H1 (cell line): Measurements from ENCODE around the gene SARNP.

ENCODE experiments used
- CBX5 ChIP-seq: fragments of 300-800, 300-1000 bp; sonication (generic); IDR thresholded peaks from 2 replicates; pipeline ENCODE4 v1.7.1; 2016; ENCODE audit warnings: antibody characterized with exemption, low read length, low read depth
- CREB1 ChIP-seq: IDR thresholded peaks from 2 replicates; pipeline ENCODE4 v1.6.1; 2012; ENCODE audit warnings: inconsistent platforms
- CTCF ChIP-seq, 3 experiments: IDR thresholded peaks; 1 replicate in 2 of 3; 2 replicates in 1 of 3; pipeline versions ENCODE4 v1.5.1 to v1.6.1; 2011; ENCODE audit warnings: low read length in 3 of 3, mild to moderate bottlenecking in 3 of 3, inconsistent platforms in 2 of 3, low read depth in 1 of 3, moderate library complexity in 1 of 3; ENCODE audit not compliant: insufficient read depth in 1 of 3; ENCODE audit errors: control extremely low read depth in 1 of 3
- EP300 ChIP-seq, 2 experiments: IDR thresholded peaks; 1 replicate in 1 of 2; 2 replicates in 1 of 2; pipeline ENCODE4 v1.6.1; 2011 to 2012; ENCODE audit warnings: low read depth in 2 of 2, low read length in 2 of 2, mild to moderate bottlenecking in 2 of 2, borderline replicate concordance in 1 of 2, inconsistent platforms in 1 of 2, moderate library complexity in 1 of 2
- GABPA ChIP-seq: IDR thresholded peaks from 2 replicates; pipeline ENCODE4 v1.6.1; 2011; ENCODE audit warnings: mild to moderate bottlenecking, low read length, moderate library complexity, borderline replicate concordance; ENCODE audit not compliant: insufficient read depth
- JUN ChIP-seq: IDR thresholded peaks from 2 replicates; pipeline ENCODE4 v1.6.1; 2011; ENCODE audit warnings: low read depth, mild to moderate bottlenecking, improper control_type of control experiment, low read length
- MAX ChIP-seq: IDR thresholded peaks from 2 replicates; pipeline ENCODE4 v1.6.1; 2012; ENCODE audit warnings: inconsistent platforms
- POLR2A ChIP-seq, 2 experiments: IDR thresholded peaks; 1 replicate in 1 of 2; 2 replicates in 1 of 2; pipeline ENCODE4 v1.6.1; 2011; ENCODE audit warnings: low read depth in 2 of 2, low read length in 2 of 2, mild to moderate bottlenecking in 2 of 2; ENCODE audit errors: control extremely low read depth in 1 of 2
- SP2 ChIP-seq: IDR thresholded peaks from 2 replicates; pipeline ENCODE4 v1.6.1; 2012; ENCODE audit warnings: mild to moderate bottlenecking, low read length, inconsistent platforms
- TAF1 ChIP-seq: IDR thresholded peaks from 2 replicates; pipeline ENCODE4 v1.6.1; 2011; ENCODE audit warnings: mild to moderate bottlenecking, low read depth, low read length
- USF2 ChIP-seq: IDR thresholded peaks from 2 replicates; pipeline ENCODE4 v1.6.1; 2011; ENCODE audit warnings: low read length, improper control_type of control experiment

- TF ChIP-seq CTCF (IDR thresholded peaks at IDR 0.05; ENCODE audit: control extremely low read depth in 1 of 3, insufficient read depth in 1 of 3, low read depth in 1 of 3, low read length in 3 of 3) = peak in 2 of 3 experiments; percentile 52 to 55; a peak in 3 of 4 replicates
- TF ChIP-seq SP2 = no peak
- no peak for TF ChIP-seq USF2
- no peak for TF ChIP-seq MAX
- no peak for TF ChIP-seq EP300 (IDR thresholded peaks at IDR 0.05; ENCODE audit: borderline replicate concordance in 1 of 2, low read depth in 2 of 2, low read length in 2 of 2)
- no peak for TF ChIP-seq GABPA
- TF ChIP-seq CREB1 = no peak
- TF ChIP-seq TAF1 = no peak
- no peak for TF ChIP-seq CBX5
- TF ChIP-seq POLR2A (IDR thresholded peaks at IDR 0.05; ENCODE audit: control extremely low read depth in 1 of 2, low read depth in 2 of 2, low read length in 2 of 2) = no peak
- TF ChIP-seq JUN = no peak
Observed at GRCh38 chr12:55797068-55797467, 20.5 kb downstream of the SARNP start.
